ENCODE data around the gene PLCL1. TPM values are rescaled to one million over a fixed set of nuclear protein-coding genes. Genes with fewer than 3 reads are reported as not detected.

The PLCL1 gene
- polyA plus RNA-seq, 1 of the 3 experiments (the other 2 are of a cell fraction): 7.7 TPM

- Histone ChIP-seq H3K4me2 (no peak overlapping the region), H3K27me3 (ENCODE audit: insufficient read depth) (no peaks in the 10 kb centered on the region), H4K20me1 (ENCODE audit: insufficient read depth) (no peaks in the 10 kb centered on the region), H3K79me2 (ENCODE audit: insufficient read depth) (no peaks in the 10 kb centered on the region), H2AFZ (ENCODE audit: low read depth) (no peak overlapping the region), H3K9me3 (no peaks in the 10 kb centered on the region), H3K4me3 (ENCODE audit: low read depth in 2 of 2, low read length in 1 of 2) (no peak overlapping the region), H3K27ac (ENCODE audit: low read depth in 2 of 2, low read length in 1 of 2) (no peak overlapping the region), H3K4me1 (ENCODE audit: control insufficient read depth in 1 of 2, insufficient read depth in 2 of 2, low read depth in 1 of 2, low read length in 1 of 2) (no peaks in the 10 kb centered on the region), H3F3A (replicated peaks; ENCODE audit: insufficient read depth) (no peaks in the 10 kb centered on the region), H3K9me2 (no peaks in the 10 kb centered on the region), H3K9ac (no peak overlapping the region), H3K36me3 (replicated peaks in 1 of 2; ENCODE audit: control insufficient read depth in 1 of 2, insufficient read depth in 2 of 2, low read length in 1 of 2) (no peaks in the 10 kb centered on the region)
- TF ChIP-seq SIN3A (IDR thresholded peaks at IDR 0.05; ENCODE audit: borderline replicate concordance, low read depth, low read length) (no peak), NFIC (IDR thresholded peaks at IDR 0.05; ENCODE audit: borderline replicate concordance) (no peak), CHD2 (IDR thresholded peaks at IDR 0.05; ENCODE audit: low read length, partially characterized antibody) (no peak), JUND (IDR thresholded peaks at IDR 0.05) (no peak), GABPA (IDR thresholded peaks at IDR 0.05; ENCODE audit: low read depth) (no peak)
- 61% methylated on average over 4 of the region's 4 CpGs for WGBS (ENCODE audit: low lambda C conversion rate)
- ChIA-PET POLR2A (no interaction called here), CTCF (no interaction called here)
- DNase-seq: no peak
Observed at GRCh38 chr2:198165289-198165688, 360.9 kb downstream of the PLCL1 start.

- Histone ChIP-seq H3K9ac (no peak overlapping the region), H3K9me2 (no peaks in the 10 kb centered on the region), H3K36me3 (replicated peaks in 1 of 2; ENCODE audit: control insufficient read depth in 1 of 2, insufficient read depth in 2 of 2, low read length in 1 of 2) (no peaks in the 10 kb centered on the region), H3K27me3 (ENCODE audit: insufficient read depth) (no peaks in the 10 kb centered on the region), H3F3A (replicated peaks; ENCODE audit: insufficient read depth) (no peaks in the 10 kb centered on the region), H3K79me2 (ENCODE audit: insufficient read depth) (no peaks in the 10 kb centered on the region), H2AFZ (ENCODE audit: low read depth) (no peak overlapping the region), H3K4me3 (ENCODE audit: low read depth in 2 of 2, low read length in 1 of 2) (no peak overlapping the region), H3K4me1 (ENCODE audit: control insufficient read depth in 1 of 2, insufficient read depth in 2 of 2, low read depth in 1 of 2, low read length in 1 of 2) (no peaks in the 10 kb centered on the region), H3K27ac (ENCODE audit: low read depth in 2 of 2, low read length in 1 of 2) (no peak overlapping the region), H4K20me1 (ENCODE audit: insufficient read depth) (no peaks in the 10 kb centered on the region), H3K9me3 (no peaks in the 10 kb centered on the region), H3K4me2 (no peak overlapping the region)
- ChIA-PET CTCF (no interaction called here), POLR2A (no interaction called here)
- no peak for DNase-seq
- TF ChIP-seq USF2 (IDR thresholded peaks at IDR 0.05; ENCODE audit: borderline replicate concordance, low read depth, low read length): no peak
- TF ChIP-seq MXI1 (IDR thresholded peaks at IDR 0.05; ENCODE audit: low read depth, low read length): no peak
- no peak for TF ChIP-seq NFIC (IDR thresholded peaks at IDR 0.05; ENCODE audit: borderline replicate concordance)
- no peak for TF ChIP-seq JUND (IDR thresholded peaks at IDR 0.05)
- TF ChIP-seq TEAD4 (IDR thresholded peaks at IDR 0.05; ENCODE audit: borderline replicate concordance, insufficient read depth): no peak
- no peak for TF ChIP-seq RXRA (IDR thresholded peaks at IDR 0.05; ENCODE audit: borderline replicate concordance, low read depth)
- no peak for TF ChIP-seq POLR2AphosphoS5 (IDR thresholded peaks at IDR 0.05; ENCODE audit: low read depth, low read length)
- no peak for TF ChIP-seq SIN3A (IDR thresholded peaks at IDR 0.05; ENCODE audit: borderline replicate concordance, low read depth, low read length)
- TF ChIP-seq IRF3 (IDR thresholded peaks at IDR 0.05; ENCODE audit: low read depth, low read length): no peak
- TF ChIP-seq EZH2phosphoT487 (IDR thresholded peaks at IDR 0.05; ENCODE audit: borderline replicate concordance, low read depth): no peak
- TF ChIP-seq USF1 (IDR thresholded peaks at IDR 0.05; ENCODE audit: borderline replicate concordance, low read depth): no peak
- TF ChIP-seq ZBTB33 (IDR thresholded peaks at IDR 0.05; ENCODE audit: borderline replicate concordance, low read depth): no peak
- 69% methylated on average over 2 of the region's 2 CpGs for WGBS (ENCODE audit: low lambda C conversion rate)
Observed at GRCh38 chr2:198167346-198167745, 363.0 kb downstream of the PLCL1 start.

Measured in SK-N-SH (cell line).